ENCODE results near the gene QRFP. TPM values are rescaled to one million over a fixed set of nuclear protein-coding genes. Genes with fewer than 3 reads are reported as not detected.

The QRFP gene
- polyA plus RNA-seq, 3 donors, result 0.18 to 0.60 (median 0.21) TPM

- Histone ChIP-seq H3K27ac (ENCODE audit: low read depth in 1 of 2, low read length in 2 of 2) (no peak overlapping the region), H3K27me3 (ENCODE audit: control insufficient read depth in 2 of 2, insufficient read depth in 2 of 2, low read length in 2 of 2) (no peaks in the 10 kb centered on the region), H3K36me3 (replicated peaks in 1 of 2; ENCODE audit: control insufficient read depth in 1 of 2, insufficient read depth in 2 of 2, low read length in 2 of 2) (no peaks in the 10 kb centered on the region), H3K4me2 (replicated peaks; ENCODE audit: extremely low read depth, low read length, poor library complexity, severe bottlenecking) (no peak overlapping the region), H3K9ac (ENCODE audit: insufficient read depth, low read length, poor library complexity, severe bottlenecking) (no peak overlapping the region), H3K79me2 (ENCODE audit: insufficient read depth, low read length) (no peaks in the 10 kb centered on the region), H3K9me3 (replicated peaks in 1 of 2; ENCODE audit: control insufficient read depth in 1 of 2, insufficient read depth in 1 of 2, low read length in 2 of 2) (no peaks in the 10 kb centered on the region), H4K20me1 (ENCODE audit: insufficient read depth, low read length) (no peaks in the 10 kb centered on the region), H2AFZ (ENCODE audit: insufficient read depth, low read depth, low read length, poor library complexity, severe bottlenecking) (no peak overlapping the region), H3K4me1 (ENCODE audit: control insufficient read depth in 1 of 2, insufficient read depth in 2 of 2, low read length in 2 of 2) (no peaks in the 10 kb centered on the region), H3K4me3 (replicated peaks in 1 of 3; ENCODE audit: low read depth in 2 of 3, low read length in 3 of 3) (no peak overlapping the region)
- Mint-ChIP-seq H3K4me3 (no peak overlapping the region), H3K27ac (no peak overlapping the region), H3K27me3 (ENCODE audit: low read depth in 3 of 3) (peaks cover 9 to 21% (median 11%) of the 10 kb centered on the region in 3 donors), H3K4me1 (no peaks in the 10 kb centered on the region), H3K9me3 (peaks cover 0 to 3% (median 0%) of the 10 kb centered on the region in 7 donors), H3K36me3 (no peaks in the 10 kb centered on the region)
- no peak for TF ChIP-seq CTCF (IDR thresholded peaks at IDR 0.05)
- WGBS (ENCODE audit: insufficient coverage), result 80% methylated on average over 9 of the region's 16 CpGs
- DNase-seq, result no peak
- intact Hi-C loops (cut with micrococcal nuclease), result no loop called here
Observed at GRCh38 chr9:130922893-130923610, 26.4 kb upstream of the QRFP start.

- 79% methylated on average over 26 of the region's 31 CpGs for WGBS (ENCODE audit: insufficient coverage)
- Mint-ChIP-seq H3K27me3 (ENCODE audit: low read depth in 3 of 3) (peaks cover 6 to 25% (median 14%) of the 10 kb centered on the region in 3 donors), H3K4me1 (no peaks in the 10 kb centered on the region), H3K27ac (no peak overlapping the region), H3K4me3 (no peak overlapping the region), H3K36me3 (no peaks in the 10 kb centered on the region), H3K9me3 (peaks cover 0 to 3% (median 0%) of the 10 kb centered on the region in 7 donors)
- DNase-seq, result no peak
- Histone ChIP-seq H3K9ac (ENCODE audit: insufficient read depth, low read length, poor library complexity, severe bottlenecking) (no peak overlapping the region), H3K4me3 (replicated peaks in 1 of 3; ENCODE audit: low read depth in 2 of 3, low read length in 3 of 3) (no peak overlapping the region), H3K36me3 (replicated peaks in 1 of 2; ENCODE audit: control insufficient read depth in 1 of 2, insufficient read depth in 2 of 2, low read length in 2 of 2) (no peaks in the 10 kb centered on the region), H2AFZ (ENCODE audit: insufficient read depth, low read depth, low read length, poor library complexity, severe bottlenecking) (no peak overlapping the region), H3K27me3 (ENCODE audit: control insufficient read depth in 2 of 2, insufficient read depth in 2 of 2, low read length in 2 of 2) (no peaks in the 10 kb centered on the region), H4K20me1 (ENCODE audit: insufficient read depth, low read length) (no peaks in the 10 kb centered on the region), H3K4me2 (replicated peaks; ENCODE audit: extremely low read depth, low read length, poor library complexity, severe bottlenecking) (no peak overlapping the region), H3K27ac (ENCODE audit: low read depth in 1 of 2, low read length in 2 of 2) (no peak overlapping the region), H3K9me3 (replicated peaks in 1 of 2; ENCODE audit: control insufficient read depth in 1 of 2, insufficient read depth in 1 of 2, low read length in 2 of 2) (no peaks in the 10 kb centered on the region), H3K4me1 (ENCODE audit: control insufficient read depth in 1 of 2, insufficient read depth in 2 of 2, low read length in 2 of 2) (no peaks in the 10 kb centered on the region), H3K79me2 (ENCODE audit: insufficient read depth, low read length) (no peaks in the 10 kb centered on the region)
- intact Hi-C loops (cut with micrococcal nuclease), result no loop called here
- TF ChIP-seq CTCF (IDR thresholded peaks at IDR 0.05), result no peak
Observed at GRCh38 chr9:130921989-130922892, 25.6 kb upstream of the QRFP start.

All from CD14-positive monocyte (primary cell).